H9 (cell line): Measurements from ENCODE around the gene MGAT4B. TPM values are rescaled to one million over a fixed set of nuclear protein-coding genes. Genes with fewer than 3 reads are reported as not detected.

Source experiments
- DNase-seq: peaks from one replicate; pipeline ENCODE4 v3.0.0-alpha.2; 2017
- H2AFZ ChIP-seq: one replicate; pipeline ENCODE4 v1.6.1; 2013; ENCODE audit warnings: mild to moderate bottlenecking, low read length, control low read depth, moderate library complexity
- H2AK5ac ChIP-seq: 2 replicates; pipeline ENCODE4 v1.6.1; 2013; ENCODE audit warnings: low read length, control low read depth, mixed read lengths; ENCODE audit not compliant: insufficient read length
- H2BK120ac ChIP-seq: one replicate; pipeline ENCODE4 v1.6.1; 2013; ENCODE audit warnings: low read depth, mild to moderate bottlenecking, low read length, control low read depth, inconsistent platforms; ENCODE audit not compliant: poor library complexity, severe bottlenecking
- H2BK12ac ChIP-seq: 2 replicates; pipeline ENCODE4 v1.6.1; 2013; ENCODE audit warnings: low read length, control low read depth, mixed read lengths, low read depth; ENCODE audit not compliant: insufficient read length
- H2BK15ac ChIP-seq: 2 replicates; pipeline ENCODE4 v1.6.1; 2013; ENCODE audit warnings: low read depth, low read length, control low read depth
- H2BK20ac ChIP-seq: one replicate; pipeline ENCODE4 v1.6.1; 2013; ENCODE audit warnings: low read depth, mild to moderate bottlenecking, low read length, control low read depth, inconsistent platforms; ENCODE audit not compliant: poor library complexity, severe bottlenecking
- H2BK5ac ChIP-seq: 2 replicates; pipeline ENCODE4 v1.6.1; 2013; ENCODE audit warnings: low read length, control low read depth, mixed read lengths; ENCODE audit not compliant: insufficient read length
- H3K14ac ChIP-seq: 2 replicates; pipeline ENCODE4 v1.6.1; 2013; ENCODE audit warnings: low read length, control low read depth; ENCODE audit not compliant: insufficient read depth
- H3K18ac ChIP-seq: 2 replicates; pipeline ENCODE4 v1.6.1; 2013; ENCODE audit warnings: low read depth, mild to moderate bottlenecking, mixed read lengths, low read length, control low read depth; ENCODE audit not compliant: insufficient read length
- H3K23ac ChIP-seq: 2 replicates; pipeline ENCODE4 v1.6.1; 2013; ENCODE audit warnings: low read length, control low read depth, mixed read lengths, low read depth; ENCODE audit not compliant: insufficient read length
- H3K23me2 ChIP-seq: 2 replicates; pipeline ENCODE4 v1.6.1; 2013; ENCODE audit warnings: low read depth, mild to moderate bottlenecking, mixed read lengths, low read length, control low read depth; ENCODE audit not compliant: insufficient read length, poor library complexity, severe bottlenecking
- H3K27ac ChIP-seq: 2 replicates; pipeline ENCODE4 v1.5.1; 2013; ENCODE audit warnings: low read length, control low read depth, mixed read lengths, low read depth; ENCODE audit not compliant: insufficient read length
- H3K27me3 ChIP-seq: 2 replicates; pipeline ENCODE4 v1.6.1; 2013; ENCODE audit warnings: low read length, control low read depth, inconsistent platforms; ENCODE audit not compliant: insufficient read depth
- H3K4ac ChIP-seq: 2 replicates; pipeline ENCODE4 v1.6.1; 2013; ENCODE audit warnings: low read depth, mild to moderate bottlenecking, control low read depth, inconsistent platforms, low read length, moderate library complexity
- H3K4me1 ChIP-seq: 2 replicates; pipeline ENCODE4 v1.6.1; 2013; ENCODE audit warnings: low read length, control low read depth, inconsistent platforms; ENCODE audit not compliant: insufficient read depth
- H3K4me2 ChIP-seq: 2 replicates; pipeline ENCODE4 v1.6.1; 2013; ENCODE audit warnings: low read length, control low read depth, mixed read lengths; ENCODE audit not compliant: insufficient read length, insufficient read depth
- H3K56ac ChIP-seq: 2 replicates; pipeline ENCODE4 v1.6.1; 2013; ENCODE audit warnings: low read depth, mild to moderate bottlenecking, mixed read lengths, low read length, control low read depth; ENCODE audit not compliant: insufficient read length
- H3K79me1 ChIP-seq: 2 replicates; pipeline ENCODE4 v1.6.1; 2013; ENCODE audit warnings: low read depth, mild to moderate bottlenecking, moderate library complexity, low read length, control low read depth, inconsistent platforms; ENCODE audit not compliant: insufficient read depth, poor library complexity, severe bottlenecking
- H3K79me2 ChIP-seq: 2 replicates; pipeline ENCODE4 v1.6.1; 2013; ENCODE audit warnings: low read length, control low read depth, inconsistent platforms; ENCODE audit not compliant: insufficient read depth
- H3K9ac ChIP-seq: 2 replicates; pipeline ENCODE4 v1.6.1; 2013; ENCODE audit warnings: low read length, control low read depth, mixed read lengths; ENCODE audit not compliant: insufficient read length; ENCODE audit errors: extremely low read depth
- H3K9me3 ChIP-seq: one replicate; pipeline ENCODE4 v1.6.1; 2013; ENCODE audit warnings: low read depth, low read length, inconsistent platforms; ENCODE audit not compliant: control insufficient read depth
- H3T11ph ChIP-seq: one replicate; pipeline ENCODE4 v1.6.1; 2013; ENCODE audit warnings: mild to moderate bottlenecking, low read length, control low read depth, inconsistent platforms
- H4K20me1 ChIP-seq: one replicate; pipeline ENCODE4 v1.6.1; 2013; ENCODE audit not compliant: control insufficient read depth, insufficient read length, insufficient read depth
- H4K5ac ChIP-seq: 2 replicates; pipeline ENCODE4 v1.6.1; 2013; ENCODE audit warnings: low read depth, mild to moderate bottlenecking, mixed read lengths, low read length, control low read depth; ENCODE audit not compliant: insufficient read length
- H4K8ac ChIP-seq: replicated peaks from 2 replicates; pipeline ENCODE4 v1.6.1; 2013; ENCODE audit warnings: low read length, control low read depth, mixed read lengths, low read depth; ENCODE audit not compliant: insufficient read length
- H4K91ac ChIP-seq: 2 replicates; pipeline ENCODE4 v1.6.1; 2013; ENCODE audit warnings: low read depth, mild to moderate bottlenecking, moderate library complexity, mixed read lengths, low read length, control low read depth; ENCODE audit not compliant: insufficient read length
- H3K27ac Mint-ChIP-seq, 3 experiments: 2 replicates in 2 of 3; 3 replicates in 1 of 3; pipeline ENCODE4 v1.8.0; 2020 to 2021; ENCODE audit warnings: mixed read lengths in 3 of 3, mild to moderate bottlenecking in 1 of 3, moderate library complexity in 1 of 3
- H3K27me3 Mint-ChIP-seq: 2 replicates; pipeline ENCODE4 v1.8.0; 2021; ENCODE audit warnings: low read depth, mild to moderate bottlenecking, moderate library complexity, mixed read lengths
- H3K36me3 Mint-ChIP-seq, 3 experiments: 2 replicates in 2 of 3; 3 replicates in 1 of 3; pipeline ENCODE4 v1.8.0; 2020 to 2021; ENCODE audit warnings: low read depth in 3 of 3, mixed read lengths in 3 of 3; ENCODE audit not compliant: insufficient read depth in 1 of 3
- H3K4me1 Mint-ChIP-seq, 2 experiments: 2 replicates each; pipeline ENCODE4 v1.8.0; 2020; ENCODE audit warnings: mixed read lengths in 2 of 2
- H3K4me3 Mint-ChIP-seq, 2 experiments: 2 replicates in 1 of 2; 3 replicates in 1 of 2; pipeline ENCODE4 v1.8.0; 2020 to 2021; ENCODE audit warnings: mild to moderate bottlenecking in 2 of 2, mixed read lengths in 2 of 2, moderate library complexity in 1 of 2
- H3K9me3 Mint-ChIP-seq, 2 experiments: 2 replicates in 1 of 2; 3 replicates in 1 of 2; pipeline ENCODE4 v1.8.0; 2020; ENCODE audit warnings: mild to moderate bottlenecking in 2 of 2, mixed read lengths in 2 of 2, moderate library complexity in 1 of 2
- WGBS: extraction: QIAGEN DNeasy Blood & Tissue Kit; methylation state at CpG from one replicate; pipeline ENCODE4 v1.1.7; 2013; ENCODE audit warnings: missing lambda C conversion rate, low lambda C conversion rate, mixed read lengths; ENCODE audit not compliant: insufficient read length; ENCODE audit errors: extremely low coverage; 5-methylcytosine and 5-hydroxymethylcytosine counted together
- total RNA-seq: library from RNA; stranded (reverse); gene quantifications from 2 replicates; pipeline ENCODE4 v1.2.1, GENCODE V29; 2021
- TF ChIP-seq, protein P1 (sequence below): fragments of 200-600 bp; sonication (generic); conservative IDR thresholded peaks from 3 replicates; pipeline ENCODE4 v1.8.0; 2021; ENCODE audit warnings: antibody characterized with exemption, mild to moderate bottlenecking

Gene MGAT4B
- total RNA-seq, 1 experiment from 2014 or later = 147 TPM

DNA sequence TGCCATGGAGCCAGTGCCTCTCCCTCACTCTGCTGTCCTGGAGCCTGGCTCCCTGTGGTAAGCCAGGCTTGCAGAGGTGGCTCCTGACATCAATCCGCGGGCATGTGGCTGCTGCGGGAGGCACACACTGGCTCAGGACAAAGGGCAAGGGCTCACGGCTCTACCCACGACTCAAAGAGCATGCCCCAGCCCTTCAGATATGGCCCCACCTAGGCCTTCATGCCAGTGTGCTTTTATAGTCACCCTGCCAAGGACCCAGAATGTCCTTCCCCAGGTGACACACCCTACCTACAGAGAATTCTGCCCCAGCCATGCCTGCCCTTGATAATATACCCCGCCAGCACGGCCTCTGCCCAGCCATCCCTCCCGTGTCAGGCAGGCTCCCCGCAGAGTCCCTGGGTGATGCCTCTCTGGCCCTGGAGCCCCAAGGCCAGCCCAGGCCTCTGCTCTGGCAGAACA is 1.6 kb downstream of the MGAT4B start:
- TF ChIP-seq, protein P1, sequence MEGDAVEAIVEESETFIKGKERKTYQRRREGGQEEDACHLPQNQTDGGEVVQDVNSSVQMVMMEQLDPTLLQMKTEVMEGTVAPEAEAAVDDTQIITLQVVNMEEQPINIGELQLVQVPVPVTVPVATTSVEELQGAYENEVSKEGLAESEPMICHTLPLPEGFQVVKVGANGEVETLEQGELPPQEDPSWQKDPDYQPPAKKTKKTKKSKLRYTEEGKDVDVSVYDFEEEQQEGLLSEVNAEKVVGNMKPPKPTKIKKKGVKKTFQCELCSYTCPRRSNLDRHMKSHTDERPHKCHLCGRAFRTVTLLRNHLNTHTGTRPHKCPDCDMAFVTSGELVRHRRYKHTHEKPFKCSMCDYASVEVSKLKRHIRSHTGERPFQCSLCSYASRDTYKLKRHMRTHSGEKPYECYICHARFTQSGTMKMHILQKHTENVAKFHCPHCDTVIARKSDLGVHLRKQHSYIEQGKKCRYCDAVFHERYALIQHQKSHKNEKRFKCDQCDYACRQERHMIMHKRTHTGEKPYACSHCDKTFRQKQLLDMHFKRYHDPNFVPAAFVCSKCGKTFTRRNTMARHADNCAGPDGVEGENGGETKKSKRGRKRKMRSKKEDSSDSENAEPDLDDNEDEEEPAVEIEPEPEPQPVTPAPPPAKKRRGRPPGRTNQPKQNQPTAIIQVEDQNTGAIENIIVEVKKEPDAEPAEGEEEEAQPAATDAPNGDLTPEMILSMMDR = no peak
- Histone ChIP-seq H3K18ac (no peak overlapping the region), H3K9me3 (no peaks in the 10 kb centered on the region), H3K79me2 (no peaks in the 10 kb centered on the region; the same call in 1 of the 2 replicates), H3K23ac (no peak overlapping the region), H3K9ac (no peak overlapping the region), H4K8ac (no peak overlapping the region), H3K4ac (no peak overlapping the region), H4K20me1 (no peaks in the 10 kb centered on the region), H4K5ac (no peak overlapping the region), H2BK12ac (no peak overlapping the region), H3T11ph (no peak overlapping the region), H3K23me2 (peaks cover 5% of the 10 kb centered on the region), H2BK120ac (no peak overlapping the region), H2AFZ (no peak overlapping the region), H3K56ac (no peak overlapping the region), H3K27ac (no peak overlapping the region), H2BK15ac (no peak overlapping the region), H3K14ac (peak overlapping the region; percentile 47; the same call in 1 of the 2 replicates), H3K79me1 (peaks cover 5% of the 10 kb centered on the region), H3K4me2 (peak overlapping the region; percentile 51), H3K4me1 (no peaks in the 10 kb centered on the region), H4K91ac (no peak overlapping the region), H3K27me3 (no peaks in the 10 kb centered on the region), H2BK20ac (no peak overlapping the region), H2BK5ac (no peak overlapping the region), H2AK5ac (no peak overlapping the region)
- peaks cover 5 to 14% (median 11%) of the 10 kb centered on the region in 3 experiments; a peak in 6 of 7 replicates for H3K36me3 Mint-ChIP-seq
- peak overlapping the region; percentile 78 to 87 for H3K4me3 Mint-ChIP-seq
- H3K4me1 Mint-ChIP-seq = peaks cover 28 to 39% of the 10 kb centered on the region in 2 experiments
- no peaks in the 10 kb centered on the region; a peak in 1 of 5 replicates for H3K9me3 Mint-ChIP-seq
- DNase-seq = no peak
- no peak overlapping the region; a peak in 1 of 7 replicates for H3K27ac Mint-ChIP-seq
- H3K27me3 Mint-ChIP-seq = no peaks in the 10 kb centered on the region
- no CpG with 5 or more reads among the region's 9 CpGs for WGBS
